HepG2 (cell line): ENCODE measurements around the gene FAM53B. TPM values are rescaled to one million over a fixed set of nuclear protein-coding genes. Genes with fewer than 3 reads are reported as not detected.

Experiments used
- ATAC-seq: fragments of 200-7000 bp; cut with Tn5 transposase; 3 replicates; pipeline ENCODE4 v1.9.1; 2020; ENCODE audit warnings: mild to moderate bottlenecking, moderate library complexity
- BruUV-seq: library from RNA; stranded (reverse); fragments of 400-500 nt; replicated peaks from 2 replicates; lab custom pipeline; 2021; lab: Mats Ljungman, UMichigan
- CTCF ChIA-PET: fragments of 300-600 bp; formaldehyde crosslinking; extraction: SDS; loops from one replicate; lab custom pipeline; 2021; ENCODE audit warnings: low total read pairs, inconsistent platforms, low intra/inter-chr PET ratio; lab: Yijun Ruan, JAX
- POLR2A ChIA-PET: fragments of 350-600 bp; sonication (Branson Sonifier 250); formaldehyde crosslinking; loops from one replicate; lab custom pipeline; 2020; ENCODE audit warnings: antibody characterized with exemption, inconsistent platforms; lab: Yijun Ruan, JAX
- DNase-seq: peaks from one replicate; pipeline ENCODE4 v3.0.0-alpha.2; 2015; ENCODE audit warnings: low spot score
- FAIRE-seq: peaks from 3 replicates; lab custom pipeline; 2011; peaks lifted over from hg19 to GRCh38; lab: Jason Lieb, UNC
- H2AFZ ChIP-seq: one replicate; pipeline ENCODE4 v1.6.1; 2011; ENCODE audit warnings: low read length, inconsistent platforms
- H3K27ac ChIP-seq: fragments of 300-600 bp; 3 replicates; pipeline ENCODE4 v1.8.0; 2011; ENCODE audit warnings: mixed run types, mild to moderate bottlenecking, mixed read lengths, low read length, inconsistent platforms; ENCODE audit not compliant: insufficient read depth; ENCODE audit errors: extremely low read length
- H3K27me3 ChIP-seq, 2 experiments: fragments of 200-600 bp in 1 of 2; 2 replicates in 1 of 2; 3 replicates in 1 of 2; pipeline versions ENCODE4 v1.6.0 to v1.8.0; 2011; ENCODE audit warnings: low read length in 2 of 2, mild to moderate bottlenecking in 2 of 2, moderate library complexity in 2 of 2, inconsistent platforms in 1 of 2; ENCODE audit not compliant: insufficient read depth in 2 of 2, control insufficient read depth in 1 of 2
- H3K36me3 ChIP-seq, 2 experiments: fragments of 200-600 bp in 1 of 2; replicated peaks in 1 of 2; 2 replicates in 1 of 2; 3 replicates in 1 of 2; pipeline versions ENCODE4 v1.5.1 to v1.8.0; 2011; ENCODE audit warnings: low read length in 2 of 2, inconsistent platforms in 1 of 2; ENCODE audit not compliant: insufficient read depth in 2 of 2, control insufficient read depth in 1 of 2
- H3K4me1 ChIP-seq: 2 replicates; pipeline ENCODE4 v1.5.1; 2012; ENCODE audit warnings: low read length, inconsistent platforms; ENCODE audit not compliant: insufficient read depth
- H3K4me2 ChIP-seq: 2 replicates; pipeline ENCODE4 v1.6.0; 2011; ENCODE audit warnings: low read depth, low read length, inconsistent platforms
- H3K4me3 ChIP-seq, 3 experiments: fragments of 200-600 bp in 1 of 3; sonication (generic), shearing (Covaris generic) in 1 of 3; replicated peaks in 1 of 3; 2 replicates each; pipeline ENCODE4 v1.5.1; 2011 to 2016; ENCODE audit warnings: low read length in 3 of 3, inconsistent platforms in 2 of 3, low read depth in 2 of 3, mild to moderate bottlenecking in 2 of 3, control low read depth in 1 of 3, mixed read lengths in 1 of 3; ENCODE audit not compliant: insufficient read depth in 1 of 3
- H3K79me2 ChIP-seq: one replicate; pipeline ENCODE4 v1.6.1; 2011; ENCODE audit warnings: low read length, inconsistent platforms; ENCODE audit not compliant: insufficient read depth
- H3K9ac ChIP-seq: 2 replicates; pipeline ENCODE4 v1.6.0; 2011; ENCODE audit warnings: mild to moderate bottlenecking, low read depth, low read length, inconsistent platforms; ENCODE audit not compliant: insufficient read depth
- H3K9me3 ChIP-seq: 2 replicates; pipeline ENCODE4 v1.5.1; 2012; ENCODE audit warnings: mild to moderate bottlenecking, low read length
- H4K20me1 ChIP-seq: 2 replicates; pipeline ENCODE4 v1.6.0; 2011; ENCODE audit warnings: inconsistent platforms, mild to moderate bottlenecking, low read length, moderate library complexity; ENCODE audit not compliant: insufficient read depth
- AGO2 ChIP-seq: fragments of 200-400 bp; formaldehyde crosslinking; optimal IDR thresholded peaks from 2 replicates; pipeline ENCODE3; 2017; ENCODE audit warnings: mild to moderate bottlenecking, low read depth, low read length, moderate library complexity
- GTF3A ChIP-seq: sonication (generic); formaldehyde crosslinking; conservative IDR thresholded peaks from 2 replicates; pipeline ENCODE4 v1.4.0; 2020; ENCODE audit warnings: mild to moderate bottlenecking, missing genetic modification reagents
- IKZF5 ChIP-seq: IDR thresholded peaks from 2 replicates; pipeline ENCODE4 v1.6.1; 2018; ENCODE audit warnings: missing genetic modification reagents, mild to moderate bottlenecking, missing compliant biosample characterization
- MAFF ChIP-seq: IDR thresholded peaks from 2 replicates; pipeline ENCODE4 v1.6.1; 2011; ENCODE audit warnings: low read depth, low read length, improper control_type of control experiment
- MZF1 ChIP-seq: sonication (generic); formaldehyde crosslinking; IDR thresholded peaks from 2 replicates; pipeline ENCODE4 v1.8.1; 2023; ENCODE audit warnings: mild to moderate bottlenecking, missing genetic modification reagents, borderline replicate concordance
- PHF8 ChIP-seq: sonication (generic); formaldehyde crosslinking; IDR thresholded peaks from 2 replicates; pipeline ENCODE4 v1.5.0; 2020; ENCODE audit warnings: missing genetic modification reagents
- SAP130 ChIP-seq: IDR thresholded peaks from 2 replicates; pipeline ENCODE4 v1.6.1; 2016; ENCODE audit warnings: low read depth
- SIX4 ChIP-seq: sonication (generic); formaldehyde crosslinking; IDR thresholded peaks from 2 replicates; pipeline ENCODE4 v1.4.0; 2020; ENCODE audit warnings: missing genetic modification reagents
- TCF12 ChIP-seq, 2 experiments: fragments of 450-650 bp in 1 of 2; sonication (generic) in 1 of 2; formaldehyde crosslinking in 1 of 2; IDR thresholded peaks; 2 replicates each; pipeline versions ENCODE4 v1.6.1 to v1.8.0; 2017 to 2022; ENCODE audit warnings: antibody characterized with exemption in 1 of 2, mild to moderate bottlenecking in 1 of 2, missing genetic modification reagents in 1 of 2, moderate library complexity in 1 of 2
- THAP11 ChIP-seq: IDR thresholded peaks from 2 replicates; pipeline ENCODE4 v1.6.1; 2016; ENCODE audit warnings: missing biosample characterization, missing genetic modification reagents
- ZBTB2 ChIP-seq: sonication (generic); formaldehyde crosslinking; IDR thresholded peaks from 2 replicates; pipeline ENCODE4 v1.8.0; 2022; ENCODE audit warnings: low read depth, missing genetic modification reagents
- ZFP1 ChIP-seq: IDR thresholded peaks from 2 replicates; pipeline ENCODE4 v1.6.1; 2016
- ZFP82 ChIP-seq: sonication (generic); formaldehyde crosslinking; IDR thresholded peaks from 2 replicates; pipeline ENCODE4 v1.5.1; 2020; ENCODE audit warnings: mild to moderate bottlenecking, missing genetic modification reagents, borderline replicate concordance
- ZNF44 ChIP-seq: sonication (generic); formaldehyde crosslinking; IDR thresholded peaks from 2 replicates; pipeline ENCODE4 v1.5.1; 2020; ENCODE audit warnings: mild to moderate bottlenecking, missing genetic modification reagents
- ZNF503 ChIP-seq: sonication (generic); formaldehyde crosslinking; IDR thresholded peaks from 2 replicates; pipeline ENCODE4 v1.4.0; 2020; ENCODE audit warnings: missing genetic modification reagents
- WGBS: methylation state at CpG from one replicate; pipeline ENCODE4 v1.1.6; 2017; ENCODE audit warnings: low lambda C conversion rate; 5-methylcytosine and 5-hydroxymethylcytosine counted together
- in situ Hi-C: cut with HindIII; loops from 2 replicates; pipeline ENCODE4 v1.10.0; 2017; ENCODE audit warnings: low pct_unique_long_range_greater_than_20kb; ENCODE audit not compliant: extremely low pct_ligation_motif_present
- intact Hi-C: fragments of 100-400 bp; cut with micrococcal nuclease; formaldehyde crosslinking; loops from one replicate; pipeline ENCODE4 v1.10.0; 2022; ENCODE audit not compliant: unreplicated experiment
- polyA plus RNA-seq, 8 experiments: library from polyadenylated mRNA; depleted of rRNA in 3 of 8; stranded (reverse) in 7 of 8; unstranded in 1 of 8; fragments of >200 nt; fragmentation: Illumina TruSeq in 4 of 8; extraction: Trizol in 4 of 8; gene quantifications; 2 replicates each; pipeline versions ENCODE4 v1.2.1 to v1.2.3, GENCODE V29; 2011 to 2016; ENCODE audit warnings: low read depth in 4 of 8, missing spikeins in 1 of 8, mixed read lengths in 1 of 8; ENCODE audit not compliant: insufficient read depth in 1 of 8
- total RNA-seq, 5 experiments: library from RNA; depleted of rRNA; stranded (reverse); fragments of >200 nt; fragmentation: Illumina TruSeq; extraction: Trizol; gene quantifications; 2 replicates each; pipeline ENCODE4 v1.2.3, GENCODE V29; 2016; ENCODE audit warnings: low read depth in 1 of 5

The FAM53B gene
- total and polyA plus RNA-seq, 2 of the 13 experiments (the other 11 are each of a cell fraction or from before 2014, with no cell fraction given) = 6.4 to 19.3 TPM

GRCh38 chr10:124680675-124681074 is 63.5 kb downstream of the FAM53B start:
- TF ChIP-seq MZF1 (CRISPR knock-in tag) (no peak), ZNF44 (CRISPR knock-in tag) (no peak)
- TF ChIP-seq, all 625 proteins: peak for 0
- Histone ChIP-seq H3K9me3 (no peaks in the 10 kb centered on the region), H3K27me3 (no peaks in the 10 kb centered on the region), H3K27ac (no peak overlapping the region), H3K9ac (no peak overlapping the region), H2AFZ (no peak overlapping the region), H3K36me3 (peaks cover 22 to 56% of the 10 kb centered on the region in 2 experiments), H4K20me1 (peaks cover 5% of the 10 kb centered on the region; the same call in 1 of the 2 replicates), H3K4me2 (no peak overlapping the region), H3K79me2 (peaks cover 2% of the 10 kb centered on the region), H3K4me1 (peaks cover 14% of the 10 kb centered on the region), H3K4me3 (no peak overlapping the region)
- FAIRE-seq = no peak
- BruUV-seq = no TSS peak
- no peak for ATAC-seq
- CTCF ChIA-PET = no interaction called here
- WGBS = 91% methylated on average over 7 of the region's 7 CpGs
- no peak for DNase-seq
- intact Hi-C loops (no loop called here), in situ Hi-C loops (no loop called here)
- POLR2A ChIA-PET = no interaction called here

GRCh38 chr10:124679401-124679800 is 64.8 kb downstream of the FAM53B start:
- Histone ChIP-seq H2AFZ (no peak overlapping the region), H3K79me2 (peaks cover 2% of the 10 kb centered on the region), H3K4me2 (no peak overlapping the region), H3K36me3 (peaks cover 26 to 63% of the 10 kb centered on the region in 2 experiments), H3K9me3 (no peaks in the 10 kb centered on the region), H3K27ac (no peak overlapping the region), H4K20me1 (peaks cover 5% of the 10 kb centered on the region; the same call in 1 of the 2 replicates), H3K9ac (no peak overlapping the region), H3K4me1 (peaks cover 14% of the 10 kb centered on the region), H3K4me3 (no peak overlapping the region), H3K27me3 (no peaks in the 10 kb centered on the region)
- intact Hi-C loops (no loop called here), in situ Hi-C loops (no loop called here)
- no peak for FAIRE-seq
- 74% methylated on average over 5 of the region's 8 CpGs for WGBS
- DNase-seq = no peak
- no peak for ATAC-seq
- POLR2A ChIA-PET = no interaction called here
- BruUV-seq = no TSS peak
- CTCF ChIA-PET = no interaction called here
- no peak for TF ChIP-seq ZBTB2 (CRISPR knock-in tag)
- no peak for TF ChIP-seq ZFP1
- TF ChIP-seq SAP130 = no peak
- no peak for TF ChIP-seq MAFF
- TF ChIP-seq ZNF503 (CRISPR knock-in tag) = no peak
- TF ChIP-seq IKZF5 (CRISPR knock-in tag) = no peak
- no peak for TF ChIP-seq AGO2
- no peak for TF ChIP-seq PHF8
- no peak for TF ChIP-seq THAP11 (CRISPR knock-in tag)
- TF ChIP-seq ZFP82 = no peak
- TF ChIP-seq GTF3A (CRISPR knock-in tag) = no peak
- no peak for TF ChIP-seq TCF12 (IDR thresholded peaks at IDR 0.05)
- TF ChIP-seq TCF12 (CRISPR knock-in tag; IDR thresholded peaks at IDR 0.05) = no peak
- TF ChIP-seq SIX4 = no peak
